ENCODE measurements around the gene PPAT.

DNA sequence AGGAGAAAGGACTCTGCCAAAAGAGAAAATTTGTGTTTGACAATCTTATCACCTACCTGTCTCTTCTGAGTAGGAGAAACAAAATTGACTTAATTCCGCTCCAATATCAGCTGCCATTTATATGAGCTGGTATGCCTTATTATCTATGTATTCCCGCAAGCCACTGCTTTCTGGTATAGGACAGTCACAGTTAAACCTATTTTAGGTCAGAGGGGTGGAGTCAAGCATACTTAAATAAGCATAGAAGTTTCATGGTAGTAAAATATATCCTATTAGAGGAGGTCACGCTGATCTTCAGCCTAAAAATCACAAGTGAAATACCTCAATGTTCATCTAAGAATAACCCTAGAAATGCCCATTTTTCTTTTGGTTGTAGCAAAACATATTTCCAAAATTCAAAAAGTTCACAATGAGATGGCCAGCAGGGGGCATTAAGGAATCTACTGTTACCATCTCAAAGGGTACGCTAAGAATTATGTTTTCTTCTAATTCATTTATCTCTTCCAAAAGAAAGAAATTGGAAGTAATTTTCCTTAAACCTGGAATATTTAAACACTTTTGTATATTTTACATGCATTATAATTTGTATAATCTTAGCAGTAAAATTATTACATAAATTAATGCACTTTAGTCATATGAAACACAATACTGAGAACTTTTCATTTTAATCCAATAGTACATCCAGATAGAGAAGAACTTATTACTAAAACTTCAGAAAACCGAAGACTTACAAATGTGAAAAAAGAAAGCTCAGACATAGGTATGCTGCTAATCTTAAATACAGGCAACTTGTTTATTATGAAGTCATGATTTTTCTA lies 10.5 kb downstream of the PPAT start:
- TF ChIP-seq, protein P1, sequence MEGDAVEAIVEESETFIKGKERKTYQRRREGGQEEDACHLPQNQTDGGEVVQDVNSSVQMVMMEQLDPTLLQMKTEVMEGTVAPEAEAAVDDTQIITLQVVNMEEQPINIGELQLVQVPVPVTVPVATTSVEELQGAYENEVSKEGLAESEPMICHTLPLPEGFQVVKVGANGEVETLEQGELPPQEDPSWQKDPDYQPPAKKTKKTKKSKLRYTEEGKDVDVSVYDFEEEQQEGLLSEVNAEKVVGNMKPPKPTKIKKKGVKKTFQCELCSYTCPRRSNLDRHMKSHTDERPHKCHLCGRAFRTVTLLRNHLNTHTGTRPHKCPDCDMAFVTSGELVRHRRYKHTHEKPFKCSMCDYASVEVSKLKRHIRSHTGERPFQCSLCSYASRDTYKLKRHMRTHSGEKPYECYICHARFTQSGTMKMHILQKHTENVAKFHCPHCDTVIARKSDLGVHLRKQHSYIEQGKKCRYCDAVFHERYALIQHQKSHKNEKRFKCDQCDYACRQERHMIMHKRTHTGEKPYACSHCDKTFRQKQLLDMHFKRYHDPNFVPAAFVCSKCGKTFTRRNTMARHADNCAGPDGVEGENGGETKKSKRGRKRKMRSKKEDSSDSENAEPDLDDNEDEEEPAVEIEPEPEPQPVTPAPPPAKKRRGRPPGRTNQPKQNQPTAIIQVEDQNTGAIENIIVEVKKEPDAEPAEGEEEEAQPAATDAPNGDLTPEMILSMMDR (IDR thresholded peaks at IDR 0.05): peak; percentile 30 to 66 (median 54)
- no peak for TF ChIP-seq POLR2A (IDR thresholded peaks at IDR 0.05)

Measured in esophagus squamous epithelium (tissue), 4 donors.